GM12875 (cell line): Measurements from ENCODE around the gene CD82.

Source experiments
- H3K4me3 ChIP-seq: one replicate; pipeline ENCODE4 v1.5.1; 2011; ENCODE audit warnings: low read depth, low read length, control low read depth
- TF ChIP-seq, protein P1 (sequence below): IDR thresholded peaks from 2 replicates; pipeline ENCODE4 v1.5.1; 2011; ENCODE audit warnings: low read depth, mild to moderate bottlenecking, control low read depth, inconsistent platforms, low read length, moderate library complexity, borderline replicate concordance; ENCODE audit not compliant: insufficient read depth

The CD82 gene

DNA sequence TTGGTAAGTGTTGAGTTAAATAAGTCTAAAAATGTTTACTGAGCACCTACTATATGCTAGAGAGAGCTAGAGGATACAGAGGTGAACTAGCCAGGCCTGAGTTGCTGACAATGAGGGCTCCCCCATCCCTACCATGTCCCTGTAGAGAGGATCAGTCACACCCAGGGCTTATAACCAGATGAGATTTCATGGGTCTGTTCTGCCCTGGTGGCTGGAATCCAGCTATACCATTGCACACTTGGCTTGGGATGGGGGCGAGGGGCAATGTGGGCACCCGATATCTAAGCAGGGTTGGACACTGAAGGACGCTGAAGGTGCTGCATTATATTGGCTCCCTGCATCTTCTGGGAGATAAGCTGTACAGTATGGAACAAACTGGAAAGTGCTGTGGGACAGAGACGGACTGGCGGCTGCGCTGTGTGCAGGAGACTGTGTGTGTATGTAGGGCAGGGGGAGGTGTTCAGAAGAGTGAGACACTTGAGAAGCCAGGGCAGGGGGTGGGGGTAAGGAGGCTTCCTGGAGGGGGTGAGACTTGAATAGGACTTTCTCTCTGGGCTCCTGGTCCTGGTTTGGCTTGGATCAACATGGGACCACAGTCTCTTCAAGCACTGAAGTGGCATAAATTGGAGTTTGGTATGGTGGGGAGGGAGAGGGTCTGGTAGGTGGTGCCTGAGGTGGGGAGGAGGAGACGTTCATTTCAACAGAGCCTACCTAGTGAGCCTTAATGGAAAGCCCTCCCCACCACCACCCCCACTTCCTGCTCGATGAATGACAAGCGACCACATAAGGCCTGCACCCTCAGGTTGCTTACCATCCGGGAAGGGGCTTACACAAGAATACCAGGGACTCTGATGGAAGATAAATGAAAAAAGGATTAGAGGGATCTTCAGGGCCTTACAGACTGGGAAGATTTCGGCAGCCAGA is 1.8 kb downstream of the CD82 start:
- peak overlapping the region; percentile 96 for H3K4me3 ChIP-seq
- TF ChIP-seq, protein P1, sequence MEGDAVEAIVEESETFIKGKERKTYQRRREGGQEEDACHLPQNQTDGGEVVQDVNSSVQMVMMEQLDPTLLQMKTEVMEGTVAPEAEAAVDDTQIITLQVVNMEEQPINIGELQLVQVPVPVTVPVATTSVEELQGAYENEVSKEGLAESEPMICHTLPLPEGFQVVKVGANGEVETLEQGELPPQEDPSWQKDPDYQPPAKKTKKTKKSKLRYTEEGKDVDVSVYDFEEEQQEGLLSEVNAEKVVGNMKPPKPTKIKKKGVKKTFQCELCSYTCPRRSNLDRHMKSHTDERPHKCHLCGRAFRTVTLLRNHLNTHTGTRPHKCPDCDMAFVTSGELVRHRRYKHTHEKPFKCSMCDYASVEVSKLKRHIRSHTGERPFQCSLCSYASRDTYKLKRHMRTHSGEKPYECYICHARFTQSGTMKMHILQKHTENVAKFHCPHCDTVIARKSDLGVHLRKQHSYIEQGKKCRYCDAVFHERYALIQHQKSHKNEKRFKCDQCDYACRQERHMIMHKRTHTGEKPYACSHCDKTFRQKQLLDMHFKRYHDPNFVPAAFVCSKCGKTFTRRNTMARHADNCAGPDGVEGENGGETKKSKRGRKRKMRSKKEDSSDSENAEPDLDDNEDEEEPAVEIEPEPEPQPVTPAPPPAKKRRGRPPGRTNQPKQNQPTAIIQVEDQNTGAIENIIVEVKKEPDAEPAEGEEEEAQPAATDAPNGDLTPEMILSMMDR: no peak

DNA sequence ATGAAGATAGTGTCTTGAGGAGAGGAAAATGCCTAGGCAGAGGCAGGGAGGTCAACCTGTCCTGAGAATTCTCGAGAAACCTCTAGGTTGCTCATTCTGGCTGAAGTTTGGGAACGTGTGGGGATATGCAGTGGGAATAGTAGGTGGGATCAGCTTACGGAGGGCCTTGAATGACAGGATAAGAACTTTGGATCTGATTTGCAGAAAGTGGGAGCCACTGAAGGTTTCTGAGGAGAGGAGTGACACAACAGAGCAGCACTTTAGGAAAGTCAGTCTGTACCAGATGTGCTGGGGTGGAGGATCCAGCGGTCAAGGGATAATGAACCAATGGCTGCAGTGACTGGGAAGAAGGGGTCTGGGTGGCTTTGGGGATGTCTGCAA is 2.4 kb downstream of the CD82 start:
- TF ChIP-seq, protein P1: no peak
- peak overlapping the region; percentile 96 for H3K4me3 ChIP-seq

DNA sequence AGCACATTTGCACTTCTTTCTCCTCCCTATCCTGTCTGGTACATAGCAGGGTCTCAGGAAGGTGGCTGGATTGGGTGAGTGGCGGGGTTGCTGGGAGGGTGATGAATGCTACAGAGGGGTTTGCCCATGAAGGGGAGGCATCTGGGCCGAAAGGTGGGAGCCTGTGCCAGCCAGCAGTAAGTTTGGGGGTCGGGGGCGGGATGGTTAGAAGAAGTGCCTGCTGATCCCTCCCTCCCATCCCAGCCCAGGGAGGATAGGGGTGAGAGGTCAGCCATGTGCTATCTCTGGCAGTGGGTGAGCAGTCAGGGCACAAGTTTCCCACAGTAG is 2.8 kb downstream of the CD82 start:
- TF ChIP-seq, protein P1: no peak
- H3K4me3 ChIP-seq: peak overlapping the region; percentile 96

DNA sequence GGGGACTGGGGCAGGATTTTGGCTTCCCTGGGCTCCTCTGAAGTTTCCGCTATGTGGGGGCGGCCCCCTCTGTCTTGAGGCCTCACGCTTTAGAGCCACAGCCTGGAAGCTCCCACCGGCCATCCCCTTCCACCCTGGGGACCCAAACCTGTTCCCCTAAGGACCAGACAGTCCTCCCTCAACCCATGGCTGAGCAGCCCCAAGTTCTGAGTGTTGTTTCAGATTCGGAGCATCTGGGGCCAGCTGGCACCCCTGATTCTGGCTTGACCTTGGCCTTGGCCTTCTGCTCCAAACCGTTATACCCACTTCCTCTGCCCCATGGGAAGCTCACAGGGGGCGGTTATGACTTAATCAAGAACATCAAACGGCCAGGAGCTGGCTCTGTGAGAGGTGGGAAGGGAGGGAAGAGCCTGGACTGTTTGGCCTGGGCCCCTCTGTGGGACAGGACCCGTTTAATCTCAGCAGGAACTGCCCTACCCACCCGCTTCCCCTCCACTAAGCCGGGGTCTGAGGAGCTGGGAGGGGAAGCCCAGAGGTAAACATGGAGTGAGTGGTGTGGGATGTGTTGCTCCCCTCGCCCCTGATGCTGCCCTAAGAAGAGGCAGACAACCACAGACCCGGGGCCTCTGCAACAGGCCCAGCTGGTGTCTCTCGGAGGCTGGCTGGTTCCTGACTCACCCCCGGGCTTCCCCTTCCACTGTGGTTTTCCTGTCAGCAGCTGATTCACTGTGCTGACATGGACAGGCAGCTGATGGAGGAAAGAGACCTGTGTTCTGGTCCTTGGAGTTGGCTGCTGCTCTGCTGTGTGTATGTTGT is 3.4 kb downstream of the CD82 start:
- H3K4me3 ChIP-seq: peak overlapping the region; percentile 96
- TF ChIP-seq, protein P1: no peak

DNA sequence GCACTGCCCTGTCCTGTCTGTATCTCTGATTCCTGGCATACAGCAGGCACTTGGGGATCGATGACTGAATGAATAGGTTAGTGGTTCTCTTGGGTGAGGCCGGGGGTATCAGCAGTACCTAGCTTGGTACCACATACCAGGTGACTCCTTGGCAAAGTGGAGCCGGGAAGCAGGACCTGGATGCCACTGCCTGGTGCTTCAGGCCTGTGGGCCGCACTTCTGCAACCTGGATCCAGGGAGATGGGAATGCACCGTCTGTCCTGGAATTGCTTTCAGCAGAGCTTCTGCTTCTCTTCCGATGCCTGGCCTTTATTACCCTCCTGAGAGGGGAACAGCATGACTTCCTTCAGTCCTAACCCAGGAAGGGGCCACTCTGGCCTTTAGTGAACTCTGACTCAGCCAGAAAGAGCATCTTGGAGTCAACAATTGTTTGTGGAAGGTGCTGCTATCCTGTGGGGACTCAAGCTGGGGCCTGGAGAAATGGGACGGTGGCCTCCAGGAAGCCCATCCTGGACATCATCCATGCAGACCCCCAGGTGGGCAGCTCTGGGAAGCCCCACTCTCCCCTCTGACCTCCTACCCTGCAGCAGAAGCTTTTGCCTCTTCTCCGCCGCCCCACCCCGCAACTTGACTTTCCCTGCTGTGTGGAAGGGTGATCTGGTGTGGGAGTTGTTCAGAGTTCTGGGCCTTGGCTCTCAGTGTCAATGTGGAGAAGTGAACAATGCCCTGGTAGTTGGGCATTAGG is 5.1 kb downstream of the CD82 start:
- H3K4me3 ChIP-seq: no peak overlapping the region
- TF ChIP-seq, protein P1: no peak

DNA sequence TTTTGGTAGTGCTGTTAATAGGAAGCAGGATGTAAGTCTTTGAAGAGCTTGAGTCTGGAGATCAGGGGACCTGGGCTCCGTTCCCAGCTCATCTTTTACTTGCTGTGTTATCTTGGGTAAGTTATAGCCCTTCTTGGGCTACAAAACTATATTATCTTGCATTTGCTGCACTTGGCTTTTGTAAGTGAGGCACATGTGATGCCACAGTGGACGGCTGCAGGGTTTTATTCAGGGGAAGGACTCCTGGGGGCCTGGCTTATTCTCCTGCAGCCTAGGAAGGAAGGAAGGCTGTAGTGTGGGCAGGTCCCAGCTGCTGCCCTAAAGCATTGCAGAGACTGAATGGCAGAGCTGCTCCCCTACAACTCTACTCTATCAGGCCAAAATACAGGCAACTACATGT is 6.4 kb downstream of the CD82 start:
- TF ChIP-seq, protein P1: no peak

More for the DNA sequence above, 6.4 kb downstream of the CD82 start:
- no peak overlapping the region for H3K4me3 ChIP-seq
